GM10266 (cell line): ENCODE results near the gene FOXN3.

Source experiments
- DNase-seq: peaks from one replicate; pipeline ENCODE4 v3.0.0; 2012; ENCODE audit errors: extremely low spot score
- CTCF ChIP-seq: IDR thresholded peaks from 2 replicates; pipeline ENCODE4 v1.5.1; 2012; ENCODE audit warnings: mild to moderate bottlenecking, low read depth; ENCODE audit not compliant: control insufficient read depth, insufficient read depth; ENCODE audit errors: missing control alignments

FOXN3 gene

GRCh38 chr14:89424241-89424640, 7.2 kb upstream of the FOXN3 start:
- DNase-seq: no peak

GRCh38 chr14:89422952-89423345, 5.9 kb upstream of the FOXN3 start:
- no peak for TF ChIP-seq CTCF
- DNase-seq: no peak

More at GRCh38 chr14:89424241-89424640, 7.2 kb upstream of the FOXN3 start:
- TF ChIP-seq CTCF: no peak

GRCh38 chr14:89422181-89422951, 5.3 kb upstream of the FOXN3 start:
- TF ChIP-seq CTCF: no peak
- no peak for DNase-seq

GRCh38 chr14:89420502-89420901, 3.5 kb upstream of the FOXN3 start:
- no peak for TF ChIP-seq CTCF
- DNase-seq: no peak

GRCh38 chr14:89419973-89420482, 3.0 kb upstream of the FOXN3 start:
- no peak for DNase-seq

GRCh38 chr14:89418976-89419375, 1.9 kb upstream of the FOXN3 start:
- DNase-seq: no peak
- no peak for TF ChIP-seq CTCF

More at GRCh38 chr14:89419973-89420482, 3.0 kb upstream of the FOXN3 start:
- TF ChIP-seq CTCF: no peak

- no peak for DNase-seq
- no peak for TF ChIP-seq CTCF
These were observed 1.4 kb upstream of the FOXN3 start for GRCh38 chr14:89418452-89418851.
